Stromal cell of bone marrow (primary cell): ENCODE results near the gene OR52I1.

ENCODE experiments used
- DNase-seq: peaks from one replicate; pipeline ENCODE4 v3.0.0-alpha.2; 2012; ENCODE audit warnings: low read depth

Gene OR52I1, protein sequence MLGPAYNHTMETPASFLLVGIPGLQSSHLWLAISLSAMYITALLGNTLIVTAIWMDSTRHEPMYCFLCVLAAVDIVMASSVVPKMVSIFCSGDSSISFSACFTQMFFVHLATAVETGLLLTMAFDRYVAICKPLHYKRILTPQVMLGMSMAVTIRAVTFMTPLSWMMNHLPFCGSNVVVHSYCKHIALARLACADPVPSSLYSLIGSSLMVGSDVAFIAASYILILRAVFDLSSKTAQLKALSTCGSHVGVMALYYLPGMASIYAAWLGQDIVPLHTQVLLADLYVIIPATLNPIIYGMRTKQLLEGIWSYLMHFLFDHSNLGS

DNA sequence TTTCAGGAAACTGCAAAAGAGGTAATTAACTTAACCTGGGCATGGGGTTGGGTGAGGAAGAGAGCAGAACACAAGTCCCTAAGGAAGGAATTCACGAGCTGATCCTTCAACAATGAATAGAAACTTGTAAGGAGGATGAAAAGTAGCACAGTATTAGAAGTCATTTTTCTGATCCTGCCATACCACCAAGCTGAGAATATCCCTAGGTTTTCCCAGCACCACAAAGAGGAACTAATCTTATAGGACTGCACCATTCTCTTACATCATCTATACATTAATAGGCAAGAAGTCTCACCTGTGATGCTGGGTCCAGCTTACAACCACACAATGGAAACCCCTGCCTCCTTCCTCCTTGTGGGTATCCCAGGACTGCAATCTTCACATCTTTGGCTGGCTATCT, at the start of gene OR52I1:
TSS of gene OR52I1 (plus strand) at position 301 of the 400 bp plus-strand sequence. CDS start at position 301, 0 bp downstream.
- DNase-seq = no peak

DNA sequence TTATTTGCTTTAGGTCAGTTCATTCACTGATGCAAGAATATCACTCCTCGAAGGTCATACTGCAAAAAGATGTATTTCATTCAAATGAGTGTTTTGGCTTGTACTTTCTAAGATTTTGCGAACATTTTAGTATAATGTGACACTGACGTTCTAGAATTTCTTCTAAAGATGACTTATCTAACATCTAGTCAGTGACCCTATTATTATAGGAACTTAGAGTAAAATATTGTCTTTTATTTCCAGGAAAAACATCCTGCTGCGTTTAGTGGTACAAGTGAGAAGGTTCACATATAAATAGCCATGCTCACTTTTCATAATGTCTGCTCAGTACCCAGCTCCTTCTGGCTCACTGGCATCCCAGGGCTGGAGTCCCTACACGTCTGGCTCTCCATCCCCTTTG, 48.9 kb upstream of the OR52I1 start, which contains the start of gene OR52M1:
TSS of gene OR52M1 (plus strand) at position 301 of the 400 bp plus-strand sequence. CDS start at position 301, 0 bp downstream.
- no peak for DNase-seq

DNA sequence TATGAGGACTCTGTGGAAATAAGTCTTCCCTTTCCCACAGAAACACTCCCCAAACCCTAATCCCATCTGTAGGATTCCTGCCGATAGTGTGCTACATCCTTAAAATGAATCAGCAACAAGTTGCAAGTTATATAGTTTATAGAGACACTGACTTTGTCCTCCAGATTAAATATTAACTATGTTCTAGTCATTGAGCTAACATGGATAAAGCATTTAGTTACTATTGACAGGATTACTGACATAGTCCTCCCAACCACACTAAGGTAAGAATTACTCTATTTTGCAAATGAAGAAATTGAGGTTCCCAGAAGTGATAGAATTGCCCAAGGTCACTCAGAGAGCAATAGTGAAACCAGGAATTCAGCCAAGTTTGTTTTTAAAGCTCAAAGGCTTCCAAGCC, 47.0 kb upstream of the OR52I1 start:
- DNase-seq = no peak

DNA sequence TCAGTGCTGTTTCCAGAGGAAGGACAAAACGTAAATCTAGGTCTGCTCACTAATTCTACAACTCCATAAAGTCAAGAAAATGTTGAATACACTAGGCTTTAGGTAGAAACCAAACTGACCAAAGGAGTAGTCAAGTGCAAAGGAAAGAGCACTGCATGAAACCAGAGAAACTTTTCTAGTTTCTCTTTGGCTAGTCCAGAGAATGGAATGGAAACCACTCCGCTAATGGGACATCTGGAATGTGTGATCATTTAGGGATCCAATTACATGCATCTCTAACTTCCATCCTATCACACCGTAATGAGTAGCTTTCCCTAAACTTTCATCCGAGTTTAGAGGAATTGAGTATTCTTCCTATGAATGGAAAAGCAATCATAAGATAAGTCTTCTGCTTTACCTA, 46.4 kb upstream of the OR52I1 start:
- no peak for DNase-seq

DNA sequence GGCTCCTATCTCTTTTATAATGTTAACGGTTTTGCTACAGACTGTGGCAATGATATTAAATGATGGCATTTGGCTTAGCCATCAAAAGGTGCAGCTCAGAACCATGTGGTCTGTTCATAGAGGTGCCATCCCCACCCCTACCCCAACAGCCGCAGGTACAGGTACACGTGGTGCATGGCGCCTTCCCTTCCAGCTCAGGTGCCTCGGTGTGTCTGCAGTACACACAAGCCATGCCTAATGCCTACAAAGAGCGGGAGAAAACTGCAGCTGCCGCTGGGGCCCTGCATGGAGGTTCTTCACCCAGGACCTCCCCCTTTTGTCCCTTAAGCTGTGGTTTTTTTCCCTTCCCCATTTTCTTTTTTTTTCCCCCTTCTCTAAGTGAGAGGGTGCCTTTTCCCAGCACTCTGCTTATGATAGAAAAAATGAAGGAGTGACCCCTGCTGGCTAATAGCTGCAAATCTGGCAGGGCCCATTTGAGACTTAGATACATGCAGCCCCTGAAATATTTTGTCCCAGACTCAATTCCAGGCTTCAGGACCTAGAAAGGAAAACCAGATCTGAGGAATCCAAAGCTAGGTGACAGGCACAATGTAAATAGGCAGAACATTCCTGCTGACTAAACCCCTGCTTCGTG, 42.4 kb upstream of the OR52I1 start:
- no peak for DNase-seq

DNA sequence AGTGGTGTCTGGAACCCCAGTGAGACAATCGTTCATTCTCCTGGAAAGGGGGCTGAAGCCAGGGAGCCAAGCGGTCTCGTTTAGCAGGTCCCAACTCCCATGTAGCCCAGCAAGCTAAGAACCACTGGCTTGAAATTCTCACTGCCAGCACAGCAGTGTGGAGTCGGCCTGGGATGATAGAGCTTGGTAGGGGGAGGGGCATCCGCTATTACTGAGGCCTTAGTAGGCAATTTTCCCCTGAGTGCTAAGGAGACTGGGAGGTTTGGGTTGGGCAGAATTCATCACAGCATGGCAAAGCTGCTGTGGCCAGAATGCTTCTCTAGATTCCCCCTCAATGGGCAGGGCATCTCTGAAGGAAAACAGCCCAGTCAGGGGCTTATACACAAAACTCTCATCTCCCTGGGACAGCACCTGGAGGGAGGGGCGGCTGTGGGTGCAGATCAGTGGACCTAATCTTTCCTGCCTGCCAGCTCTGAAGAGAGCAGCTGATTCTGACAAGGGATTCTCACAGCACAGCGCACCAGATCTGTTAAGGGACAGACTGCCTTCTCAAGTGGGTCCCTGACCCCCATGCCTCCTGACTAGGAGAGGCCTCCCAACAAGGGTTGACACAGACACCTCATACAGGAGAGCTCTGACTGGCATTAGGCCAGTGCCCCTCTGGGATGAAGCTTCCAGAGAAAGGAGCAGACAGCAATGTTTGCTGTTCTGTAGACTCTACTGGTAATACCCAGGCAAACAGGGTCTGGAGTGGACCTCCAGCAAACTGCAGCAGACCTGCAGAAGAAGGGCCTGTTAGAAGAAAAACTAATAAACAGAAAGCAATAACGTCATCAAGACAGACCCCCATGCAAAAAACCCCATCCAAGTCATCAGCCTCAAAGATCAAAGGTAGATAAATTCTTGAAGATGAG, 34.1 kb upstream of the OR52I1 start:
- DNase-seq = no peak

DNA sequence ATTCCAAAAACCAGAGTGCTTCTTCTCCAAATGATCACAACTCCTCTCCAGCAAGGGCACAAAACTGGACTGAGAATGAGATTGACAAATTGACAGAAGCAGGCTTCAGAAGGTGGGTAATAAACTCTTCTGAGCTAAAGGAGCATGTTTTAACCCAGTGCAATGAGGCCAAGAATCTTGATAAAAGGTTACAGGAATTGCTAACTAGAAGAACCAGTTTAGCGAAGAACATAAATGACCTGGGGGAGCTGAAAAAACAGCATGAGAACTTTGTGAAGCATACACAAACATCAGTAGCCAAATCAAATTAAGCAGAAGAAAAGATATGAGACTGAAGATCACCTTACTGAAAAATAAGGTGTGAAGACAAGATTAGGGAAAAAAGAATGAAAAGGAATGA, 33.4 kb upstream of the OR52I1 start:
- no peak for DNase-seq

DNA sequence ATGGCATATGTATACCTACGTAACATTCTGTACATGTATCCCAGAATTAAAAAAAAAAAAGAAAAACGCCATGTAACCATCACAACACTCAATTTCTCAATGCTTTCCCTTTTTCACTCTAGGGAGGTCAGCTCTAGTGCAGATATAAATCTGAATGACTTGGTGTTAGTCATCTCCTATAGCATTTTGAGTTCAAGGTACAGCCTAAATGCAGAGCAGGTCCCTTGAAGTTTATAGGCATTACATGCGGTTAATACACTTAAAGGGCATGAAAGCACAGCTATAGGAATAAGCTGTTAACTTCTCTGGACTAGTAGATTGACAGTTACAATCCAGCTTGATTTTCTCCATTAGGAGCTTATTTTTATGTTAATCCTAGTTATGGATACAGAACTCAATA, 28.5 kb upstream of the OR52I1 start:
- no peak for DNase-seq

DNA sequence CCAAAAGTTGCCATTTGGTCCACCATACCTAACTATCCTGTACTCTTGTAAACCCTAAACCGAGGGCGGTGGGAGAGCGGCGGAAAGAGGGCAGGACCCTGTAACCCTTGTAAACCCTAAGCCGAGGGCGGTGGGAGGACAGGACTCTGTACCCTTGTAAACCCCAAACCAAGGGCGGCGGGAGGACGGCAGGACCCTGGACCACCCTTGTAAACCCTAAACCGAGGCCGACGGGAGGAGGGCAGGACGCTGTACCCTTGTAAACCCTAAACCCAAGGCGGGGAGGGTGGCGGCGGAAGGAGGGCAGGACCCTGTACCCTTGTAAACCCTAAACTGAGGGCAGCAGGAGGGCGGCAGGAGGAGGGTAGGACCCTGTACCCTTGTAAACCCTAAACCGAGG, 24.8 kb upstream of the OR52I1 start:
- no peak for DNase-seq

DNA sequence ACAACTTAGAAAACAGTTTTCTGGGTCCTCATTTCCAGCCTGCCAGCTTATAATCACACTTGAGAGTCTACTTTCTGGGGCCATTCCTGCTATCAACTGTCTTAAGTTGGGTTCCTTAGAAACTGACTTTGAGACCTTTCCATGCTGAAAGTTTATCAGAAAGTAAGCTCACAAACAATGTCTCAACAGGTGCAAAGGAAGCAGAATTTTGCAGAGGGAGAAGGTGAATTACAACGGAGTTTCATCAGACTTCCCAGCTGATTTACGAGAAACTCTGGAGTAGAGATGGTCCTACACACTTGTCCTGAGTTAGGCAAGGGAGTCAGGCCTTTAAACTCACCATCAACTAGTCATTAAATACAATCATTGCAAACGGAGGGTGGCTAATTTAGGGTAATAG, 17.0 kb upstream of the OR52I1 start:
- DNase-seq = no peak

DNA sequence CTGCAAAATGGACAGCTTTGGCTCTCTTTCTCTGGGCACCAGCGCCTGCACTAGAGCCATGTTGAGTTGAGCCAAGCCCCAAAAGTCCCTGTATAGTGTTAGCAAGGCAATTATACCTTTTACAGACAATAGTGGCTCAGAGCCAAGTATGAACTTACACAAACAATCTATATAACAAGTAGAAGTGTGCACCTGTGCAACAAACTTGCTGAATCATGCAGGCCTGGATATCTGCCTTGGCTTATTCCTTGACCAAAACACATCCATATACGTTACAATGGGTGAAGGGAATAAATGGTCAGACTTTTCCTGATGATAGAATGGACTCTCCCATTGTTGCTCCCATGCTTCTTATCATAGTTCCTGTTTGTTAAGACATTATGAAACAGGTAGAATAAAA, 16.1 kb upstream of the OR52I1 start:
- DNase-seq = no peak

DNA sequence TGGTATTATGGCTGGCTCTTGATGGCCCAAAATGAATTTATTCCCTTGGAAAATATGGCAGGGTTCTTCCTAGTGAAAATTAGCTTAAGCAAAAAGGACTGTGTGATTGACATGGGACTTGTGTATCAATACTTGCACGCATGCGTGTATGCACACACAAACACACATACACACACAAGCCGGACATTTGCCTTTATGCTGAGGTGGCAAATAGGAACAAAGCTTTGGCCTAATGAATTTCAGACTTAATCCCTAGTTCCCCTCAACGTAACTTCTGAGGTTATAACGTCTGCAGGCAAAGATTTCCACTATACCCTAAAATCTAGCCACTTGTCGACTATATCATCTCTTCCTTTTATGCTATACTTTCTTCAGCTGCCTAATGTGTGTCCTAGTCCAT, 15.2 kb upstream of the OR52I1 start:
- DNase-seq = no peak

DNA sequence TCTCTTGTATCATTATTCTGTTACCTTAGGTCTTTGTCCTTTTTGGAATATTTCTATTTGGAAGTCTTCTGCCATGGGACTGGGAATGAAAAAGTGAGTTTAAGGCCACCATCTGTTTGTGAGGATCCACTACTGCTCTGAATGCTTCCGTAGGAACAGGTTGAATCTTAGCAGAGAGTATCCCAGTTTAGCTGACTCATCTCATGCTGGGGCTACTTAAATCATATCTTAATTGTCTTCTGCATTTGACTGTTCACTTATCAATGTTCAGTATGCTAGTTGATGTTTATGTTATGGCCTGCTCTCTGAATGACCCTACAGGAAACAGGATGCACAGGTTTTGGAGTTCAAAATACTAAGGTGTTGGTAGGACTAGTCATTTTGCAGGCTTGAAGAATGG, 13.7 kb upstream of the OR52I1 start:
- DNase-seq = no peak

DNA sequence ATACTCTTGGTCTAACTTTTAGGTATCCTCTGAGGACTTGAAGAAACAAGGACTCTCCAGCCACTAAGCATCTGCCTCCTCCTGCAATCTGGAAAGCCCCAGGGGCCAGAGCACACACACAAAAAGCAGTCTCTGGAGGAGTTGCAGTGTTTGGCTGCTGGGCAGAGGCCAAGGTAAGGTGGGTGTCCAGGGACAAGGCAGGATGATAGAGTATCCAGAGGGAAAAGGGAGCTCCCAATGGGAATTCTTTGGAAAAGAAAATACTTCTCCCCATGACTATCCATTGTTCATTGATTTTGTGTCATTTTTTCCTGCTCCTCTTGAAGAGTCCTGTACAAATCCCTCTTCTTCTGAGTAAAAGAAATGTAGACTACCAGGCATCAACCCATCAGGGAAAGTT, 12.4 kb upstream of the OR52I1 start, which contains the start of gene OR52I2:
TSS of gene OR52I2 (plus strand) at position 301 of the 400 bp plus-strand sequence.
- DNase-seq = no peak

DNA sequence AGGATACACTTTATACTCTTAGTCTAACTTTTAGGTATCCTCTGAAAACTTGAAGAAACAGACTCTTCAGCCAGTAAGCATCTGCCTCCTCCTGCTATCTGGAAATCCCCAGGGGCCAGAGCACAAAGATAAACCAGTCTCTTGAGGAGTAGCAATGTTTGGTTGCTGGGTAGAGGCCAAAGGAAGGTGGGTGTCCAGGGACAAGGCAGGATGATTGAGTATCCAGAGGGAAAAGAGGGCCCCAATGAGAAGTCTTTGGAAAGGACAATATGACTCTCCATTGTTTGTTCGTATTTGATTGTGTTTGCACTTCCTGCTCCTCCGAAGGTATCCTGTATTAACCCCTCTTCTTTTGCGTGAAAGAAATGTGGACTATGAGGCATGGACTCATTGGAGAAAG, 4.8 kb upstream of the OR52I1 start:
- no peak for DNase-seq

DNA sequence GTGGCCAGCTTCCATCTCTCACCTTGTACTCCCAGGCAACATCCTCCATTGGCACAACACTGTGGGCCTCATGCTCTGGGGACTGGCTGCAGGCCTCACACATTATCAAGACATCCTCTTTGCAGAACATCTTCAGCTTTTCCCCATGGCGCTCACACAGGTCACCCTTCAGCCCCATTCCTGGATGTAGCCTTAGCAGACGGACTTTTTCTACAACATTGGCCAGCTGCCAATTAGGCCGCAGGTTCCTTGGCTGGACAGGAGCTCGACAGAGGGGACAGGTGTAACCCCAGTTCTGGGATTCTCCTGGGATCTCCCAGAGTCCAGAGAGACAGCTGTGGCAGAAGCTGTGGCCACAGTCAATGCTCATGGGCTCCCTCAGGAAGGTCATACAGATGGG, 11.2 kb downstream of the OR52I1 start:
- no peak for DNase-seq

DNA sequence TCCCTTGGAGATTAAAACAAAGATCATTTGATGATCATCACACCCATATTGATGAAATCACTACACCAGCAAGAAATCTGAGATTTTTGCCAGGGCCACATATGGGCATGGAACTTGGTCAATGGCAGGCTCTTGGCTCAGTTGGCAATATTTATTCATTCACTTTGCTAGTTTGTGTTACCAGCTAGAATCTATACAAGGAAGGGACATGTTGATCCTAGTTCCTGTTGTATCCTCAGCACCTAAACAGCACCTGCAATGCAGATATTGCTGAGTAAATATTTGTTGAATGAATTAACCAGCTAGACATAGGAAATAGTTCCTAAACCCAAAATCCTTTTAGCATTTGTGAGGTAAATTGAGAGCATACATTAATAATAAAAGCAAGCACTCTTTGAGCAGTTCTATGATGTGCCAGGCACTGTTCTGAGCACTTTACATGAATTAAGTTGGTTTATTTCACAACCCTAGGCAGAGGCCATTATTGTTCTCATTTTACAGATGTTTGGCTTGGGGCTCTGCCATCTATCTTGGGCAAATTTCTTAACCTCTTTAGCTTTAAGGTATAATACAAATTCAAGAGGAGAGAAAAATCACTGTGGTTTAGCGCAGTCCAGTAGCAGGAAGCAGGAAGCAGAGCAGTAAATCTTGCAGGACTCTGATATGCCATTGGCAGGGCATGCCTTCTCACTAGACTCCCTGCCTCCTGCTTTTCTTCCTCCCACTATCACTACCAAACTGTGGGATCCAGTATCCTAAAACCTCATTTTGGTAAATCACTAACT, 12.6 kb downstream of the OR52I1 start:
- DNase-seq = peak; percentile 36

DNA sequence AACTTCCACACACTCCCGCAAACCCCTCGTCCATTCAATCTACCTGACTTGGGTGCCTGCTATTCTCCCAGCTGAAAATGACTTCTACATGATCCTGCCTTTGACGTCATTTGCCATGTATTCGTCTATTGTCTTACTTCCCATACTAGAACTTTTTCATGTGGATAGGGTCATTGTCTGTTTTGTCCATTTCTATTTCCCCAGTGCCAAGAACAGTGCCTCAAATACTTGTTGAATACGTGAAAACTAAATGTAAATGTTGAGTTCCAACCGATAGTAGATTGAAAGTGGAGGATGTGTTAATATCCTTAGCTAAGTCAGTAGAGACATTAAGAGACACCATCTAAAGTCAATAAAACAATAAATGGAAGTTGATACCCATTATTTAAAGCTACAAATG, 13.3 kb downstream of the OR52I1 start:
- no peak for DNase-seq

DNA sequence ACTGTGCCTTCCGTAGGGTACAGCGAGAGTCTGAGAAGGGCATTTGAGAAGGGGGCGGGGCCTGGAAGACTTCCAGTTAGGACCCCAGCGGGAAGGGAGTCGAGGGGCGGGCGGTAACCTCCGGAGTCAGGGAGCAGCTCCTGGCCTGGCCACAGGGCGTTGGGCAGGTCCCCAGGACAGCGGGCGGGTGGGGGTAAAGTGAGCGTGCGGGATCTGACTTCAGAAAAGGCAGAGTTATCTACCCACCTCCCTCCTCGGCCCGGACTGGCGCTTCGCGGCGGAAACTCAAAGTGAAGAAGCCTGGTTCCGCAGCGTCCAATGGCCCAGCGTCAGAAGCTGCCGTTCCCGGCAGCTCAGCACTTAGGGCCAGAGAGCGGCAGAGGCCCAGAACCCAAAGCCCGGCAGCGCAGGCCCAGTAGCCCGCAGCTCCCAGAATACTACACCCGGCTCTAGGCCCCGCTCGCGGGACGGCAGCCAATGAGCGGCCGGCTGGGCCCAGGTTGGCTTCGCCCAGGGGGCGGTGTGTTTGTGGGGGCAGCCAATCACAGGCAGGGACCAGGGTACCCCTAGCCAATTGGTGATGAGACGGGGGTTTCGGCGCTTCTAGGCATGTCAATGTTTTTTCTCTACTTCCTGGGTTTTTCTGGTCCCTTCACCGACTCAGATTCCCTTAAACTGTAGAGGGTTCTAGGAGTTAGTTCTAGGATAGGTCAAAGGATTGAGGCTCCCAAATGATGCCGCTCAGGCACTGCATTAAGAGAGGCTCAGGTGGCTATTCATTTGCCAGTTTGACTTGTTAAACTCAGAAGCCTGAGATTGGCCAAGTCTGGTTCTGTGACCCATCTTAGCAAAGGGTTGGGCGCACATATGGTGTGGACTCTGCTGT, 14.2 kb downstream of the OR52I1 start, which contains the start of gene TRIM68:
TSS of gene TRIM68 (minus strand) at position 451 of the 886 bp plus-strand sequence. CDS start 2,727 bp downstream, outside the sequence.
- DNase-seq = peak; percentile 95

DNA sequence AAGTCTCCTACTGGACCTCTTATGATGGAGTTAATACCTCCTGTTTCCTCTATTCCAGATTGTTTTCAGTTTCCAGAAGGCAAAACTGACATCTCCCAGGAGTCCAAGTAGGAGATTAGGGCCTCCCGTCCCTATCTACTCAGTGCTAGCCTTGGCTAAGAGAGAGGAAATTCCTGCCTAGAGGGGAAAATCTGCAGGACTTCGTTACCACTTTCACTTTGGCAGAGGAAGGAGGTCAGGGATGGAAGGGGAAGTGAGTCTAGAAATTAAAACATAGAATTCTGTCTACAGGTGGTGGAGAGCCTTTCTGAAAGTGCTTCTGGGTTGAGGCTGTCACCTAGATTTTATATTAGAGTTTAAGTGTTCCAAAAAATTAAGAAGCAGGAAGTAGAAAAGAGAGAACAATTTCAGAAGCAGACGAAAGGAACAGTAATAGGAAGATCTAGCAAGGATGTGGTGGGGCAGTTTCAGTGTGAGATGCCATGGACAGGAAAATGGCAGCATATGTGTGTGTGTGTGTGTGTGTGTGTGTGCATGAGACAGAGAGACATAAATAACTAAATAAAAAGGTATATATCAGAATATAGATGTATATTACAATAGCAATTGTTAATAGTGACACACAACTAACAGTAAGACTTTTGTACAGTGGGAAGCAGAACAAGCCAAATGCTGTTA, 16.6 kb downstream of the OR52I1 start:
- DNase-seq = no peak
